Neural crest cell (in vitro differentiated cells): ENCODE results near the gene FTH1. TPM values are rescaled to one million over a fixed set of nuclear protein-coding genes. Genes with fewer than 3 reads are reported as not detected.
A peak's percentile ranks its signal among the peaks of the same experiment; 100 is the strongest.

Source experiments
- DNase-seq: peaks from one replicate; pipeline ENCODE4 v3.0.0; 2021; ENCODE audit warnings: low read depth, mixed read lengths, low spot score
- H3K27ac Mint-ChIP-seq: one replicate; pipeline ENCODE4 v1.8.0; 2021; ENCODE audit warnings: mild to moderate bottlenecking, mixed read lengths; ENCODE audit not compliant: unreplicated experiment
- H3K27me3 Mint-ChIP-seq: 2 replicates; pipeline ENCODE4 v1.8.0; 2021; ENCODE audit warnings: low read depth, mild to moderate bottlenecking, mixed read lengths
- H3K36me3 Mint-ChIP-seq: 2 replicates; pipeline ENCODE4 v1.8.0; 2021; ENCODE audit warnings: low read depth, mild to moderate bottlenecking, mixed read lengths
- H3K4me1 Mint-ChIP-seq: 2 replicates; pipeline ENCODE4 v1.8.0; 2021; ENCODE audit warnings: mixed read lengths
- H3K4me3 Mint-ChIP-seq: one replicate; pipeline ENCODE4 v1.8.0; 2021; ENCODE audit warnings: mild to moderate bottlenecking, mixed read lengths
- H3K9me3 Mint-ChIP-seq: 2 replicates; pipeline ENCODE4 v1.8.0; 2021; ENCODE audit warnings: mixed read lengths
- CTCF ChIP-seq: fragments of 200-600 bp; sonication (generic); conservative IDR thresholded peaks from 2 replicates; pipeline ENCODE4 v1.5.0; 2021; ENCODE audit warnings: antibody characterized with exemption, mild to moderate bottlenecking
- total RNA-seq: library from RNA; stranded (reverse); gene quantifications from 2 replicates; pipeline ENCODE4 v1.2.1, GENCODE V29; 2021

Gene FTH1
- total RNA-seq, 1 donor from 2014 or later, result 1,207 TPM

GRCh38 chr11:61918251-61918937 lies 49.0 kb downstream of the FTH1 start:
- Mint-ChIP-seq H3K27ac (no peak overlapping the region), H3K4me3 (peak overlapping the region; percentile 83), H3K9me3 (no peaks in the 10 kb centered on the region), H3K27me3 (peaks cover 63% of the 10 kb centered on the region), H3K4me1 (peaks cover 10% of the 10 kb centered on the region), H3K36me3 (no peaks in the 10 kb centered on the region)
- TF ChIP-seq CTCF, result no peak
- no peak for DNase-seq

DNA sequence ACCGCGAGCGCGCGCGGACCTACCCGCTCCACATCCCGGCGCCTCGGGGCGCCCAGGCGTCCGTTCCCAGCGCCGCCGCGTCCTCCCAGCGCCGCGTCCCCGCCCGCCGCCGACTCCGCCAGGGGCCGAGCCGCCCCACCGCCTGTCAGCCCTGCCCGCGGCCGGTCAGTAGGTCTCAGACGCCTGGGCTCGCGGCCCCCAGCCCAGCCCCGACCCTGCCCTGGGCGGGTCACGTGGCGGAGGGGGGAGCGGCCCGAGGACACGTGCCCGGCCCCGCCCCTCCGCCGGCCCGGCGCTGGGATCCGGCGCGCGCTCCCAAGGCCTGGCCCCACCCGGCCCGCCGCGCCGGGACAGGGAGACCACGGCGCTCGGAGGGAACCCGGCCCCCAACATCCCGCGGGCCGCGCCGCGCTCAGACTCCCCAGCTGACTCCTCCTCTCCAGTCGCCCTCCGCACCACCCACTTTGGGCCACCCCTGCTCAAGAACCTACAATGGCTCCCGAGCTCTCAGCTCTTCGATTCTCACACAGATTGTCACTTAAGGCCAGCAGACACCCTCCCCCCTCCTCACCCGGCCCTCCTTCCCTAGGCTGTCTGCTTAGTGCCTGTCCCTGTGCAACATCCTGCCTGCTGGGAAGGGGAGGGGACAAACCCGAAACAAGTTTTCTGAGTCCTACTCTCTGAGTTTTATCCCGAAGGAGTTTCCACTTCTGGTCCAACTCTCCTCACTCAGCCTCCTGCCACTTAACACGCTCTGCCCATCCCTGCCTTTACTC lies 49.9 kb downstream of the FTH1 start, which contains the start of gene RAB3IL1:
TSS of gene RAB3IL1 (minus strand) at position 233 of the 776 bp plus-strand sequence. CDS start at position 34, 199 bp downstream.
- DNase-seq, result peak; percentile 47
- no peak for TF ChIP-seq CTCF
- no peaks in the 10 kb centered on the region for H3K9me3 Mint-ChIP-seq
- H3K27ac Mint-ChIP-seq, result no peak within 1 kb of the TSS
- H3K4me1 Mint-ChIP-seq, result peaks cover 10% of the 10 kb centered on the region
- H3K36me3 Mint-ChIP-seq, result no peaks in the 10 kb centered on the region
- peak within 1 kb of the TSS; percentile 83 for H3K4me3 Mint-ChIP-seq
- peaks cover 63% of the 10 kb centered on the region for H3K27me3 Mint-ChIP-seq

GRCh38 chr11:61916737-61917333 lies 50.6 kb downstream of the FTH1 start:
- no peak for TF ChIP-seq CTCF
- H3K4me3 Mint-ChIP-seq, result peak overlapping the region; percentile 15
- H3K9me3 Mint-ChIP-seq, result no peaks in the 10 kb centered on the region
- no peak for DNase-seq
- H3K27me3 Mint-ChIP-seq, result peaks cover 65% of the 10 kb centered on the region
- no peak overlapping the region for H3K27ac Mint-ChIP-seq
- H3K36me3 Mint-ChIP-seq, result no peaks in the 10 kb centered on the region
- H3K4me1 Mint-ChIP-seq, result peaks cover 10% of the 10 kb centered on the region

DNA sequence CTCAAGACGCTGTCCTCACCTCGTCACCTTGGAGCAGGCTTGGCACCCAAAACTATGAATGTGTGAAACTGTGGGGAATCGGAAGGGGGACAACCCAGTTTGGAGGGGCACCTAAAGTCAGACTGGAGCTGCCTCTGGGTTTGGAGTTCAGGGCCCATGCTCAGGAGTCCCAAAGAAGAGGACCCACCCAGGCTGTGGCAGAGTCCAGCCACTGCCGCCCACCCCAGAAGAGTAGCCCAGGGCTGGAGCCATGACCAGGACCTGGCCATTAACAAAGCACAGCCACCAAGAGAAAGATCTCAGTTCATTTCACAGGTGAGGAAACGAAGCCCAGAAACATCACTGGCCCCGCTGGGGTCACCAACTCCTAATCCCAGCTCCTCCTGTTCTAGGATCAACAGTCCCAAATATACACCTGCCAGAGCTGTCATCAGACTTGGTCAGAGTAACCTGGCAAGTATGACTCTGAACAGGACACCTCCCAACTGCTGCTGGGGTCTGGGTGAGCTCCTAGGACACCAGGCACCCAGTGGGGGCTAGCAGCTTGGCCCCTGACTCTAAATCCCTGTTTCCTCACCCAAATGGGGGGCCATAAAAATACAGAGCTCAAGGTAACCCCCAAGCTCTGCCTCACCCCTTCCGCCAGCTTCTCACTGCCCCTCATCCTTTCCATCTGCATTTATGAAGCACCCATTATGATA lies 52.8 kb downstream of the FTH1 start:
- no peak for DNase-seq
- H3K27me3 Mint-ChIP-seq, result peaks cover 53% of the 10 kb centered on the region
- peaks cover 10% of the 10 kb centered on the region for H3K4me1 Mint-ChIP-seq
- no peak overlapping the region for H3K27ac Mint-ChIP-seq
- TF ChIP-seq CTCF, result no peak
- no peaks in the 10 kb centered on the region for H3K9me3 Mint-ChIP-seq
- H3K4me3 Mint-ChIP-seq, result peak overlapping the region; percentile 58
- no peaks in the 10 kb centered on the region for H3K36me3 Mint-ChIP-seq

Other genes with a start within 250 kb of the FTH1 start
- gene MYRF, start 215.0 kb downstream of the FTH1 start, total RNA-seq, result 3.5 and 3.9 TPM in 2 replicates
- gene TMEM258, start 175.0 kb downstream of the FTH1 start, total RNA-seq, result 162 and 174 TPM in 2 replicates
- gene FEN1, start 174.7 kb downstream of the FTH1 start, total RNA-seq, result 99.6 TPM in 2 replicates
- 245 and 248 TPM in 2 replicates for gene FADS1, start 150.6 kb downstream of the FTH1 start, total RNA-seq
- 939 and 976 TPM in 2 replicates for gene FADS2, start 139.3 kb downstream of the FTH1 start, total RNA-seq
- gene FADS3, start 76.1 kb downstream of the FTH1 start, total RNA-seq, result 13.6 and 17.0 TPM in 2 replicates
- 1.0 and 3.4 TPM in 2 replicates for gene RAB3IL1, start 50.1 kb downstream of the FTH1 start, total RNA-seq
- 0.52 and 0.96 TPM in 2 replicates for gene BEST1, start 17.3 kb downstream of the FTH1 start, total RNA-seq
- gene INCENP, start 156.4 kb upstream of the FTH1 start, total RNA-seq, result 162 and 166 TPM in 2 replicates
- not detected in 2 replicates for gene SCGB1D1, start 222.6 kb upstream of the FTH1 start, total RNA-seq
- gene SCGB2A1, start 241.0 kb upstream of the FTH1 start, total RNA-seq, result not detected in 2 replicates